ENCODE results near the gene PRAMEF7. TPM values are rescaled to one million over a fixed set of nuclear protein-coding genes. Genes with fewer than 3 reads are reported as not detected.
"Not testable (repeated sequence)": the region's sequence is repeated elsewhere in the genome, so short reads cannot be mapped to it uniquely, and the experiment has no call there.

The PRAMEF7 gene
- total RNA-seq, 1 experiment from 2014 or later = not detected

DNA sequence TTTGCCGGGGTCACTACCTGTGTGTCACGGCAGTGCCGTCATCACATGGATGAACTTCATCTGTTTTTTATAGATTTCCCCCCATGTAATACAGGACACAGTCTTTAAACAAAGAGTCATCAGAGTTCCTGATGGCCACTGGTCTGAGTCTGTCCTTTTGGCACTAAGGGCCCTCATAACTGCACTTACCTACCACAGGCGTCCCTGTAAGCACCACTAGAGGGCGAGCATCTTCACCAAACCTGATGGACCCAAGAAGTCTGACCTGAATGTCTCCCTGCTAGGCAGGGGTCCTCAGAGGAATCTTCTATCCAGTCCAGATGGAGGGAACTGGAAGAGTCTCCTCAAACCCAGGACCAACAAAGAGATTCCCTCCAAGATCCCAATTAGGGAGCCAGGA lies 8.0 kb downstream of the PRAMEF7 start:
- H3K4me1 ChIP-seq; H3K36me3 ChIP-seq (ENCODE audit: control insufficient read depth, insufficient read depth, low read length); H3K27me3 ChIP-seq (replicated peaks; ENCODE audit: control insufficient read depth, insufficient read depth, low read length); CTCF ChIA-PET; H3K27ac Mint-ChIP-seq (ENCODE audit: unreplicated experiment); H3K4me3 ChIP-seq (ENCODE audit: low read depth, low read length); BruUV-seq (replicated peaks); intact Hi-C loops (cut with micrococcal nuclease; ENCODE audit: unreplicated experiment); POLR2A ChIA-PET; H3K9me3 ChIP-seq; H3K27me3 Mint-ChIP-seq (ENCODE audit: insufficient read depth, unreplicated experiment); H3K36me3 Mint-ChIP-seq (ENCODE audit: insufficient read depth, unreplicated experiment); DNase-seq; H3K9me3 Mint-ChIP-seq (ENCODE audit: unreplicated experiment); H3K4me1 Mint-ChIP-seq (ENCODE audit: low read depth, unreplicated experiment); H3K4me3 Mint-ChIP-seq (ENCODE audit: unreplicated experiment): not testable (repeated sequence)

DNA sequence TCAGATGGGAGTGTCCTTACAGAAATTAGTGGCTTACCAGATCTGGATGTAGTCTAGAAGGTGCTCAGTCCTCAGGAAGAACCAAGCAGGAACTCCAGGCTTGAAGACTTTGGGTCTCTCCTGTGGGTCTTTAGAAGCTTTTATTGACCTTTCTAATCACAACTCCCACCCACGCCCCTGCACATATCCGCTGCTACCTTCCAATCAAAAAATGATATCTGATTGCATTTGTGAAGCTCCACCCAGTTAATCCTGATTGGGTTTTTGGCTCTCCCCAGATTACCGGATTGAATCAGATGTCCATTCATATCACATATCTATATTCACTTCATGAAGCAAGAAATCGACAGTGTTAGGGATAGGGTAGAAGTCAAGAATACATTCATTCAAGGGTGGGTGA lies 31.1 kb downstream of the PRAMEF7 start, which contains the start of gene PRAMEF6:
Gene PRAMEF6, minus strand, starts transcription at position 101 of the 400 bp plus-strand sequence. CDS start 5,062 bp downstream, outside the sequence.
- H3K27ac Mint-ChIP-seq (ENCODE audit: unreplicated experiment); H3K36me3 ChIP-seq (ENCODE audit: control insufficient read depth, insufficient read depth, low read length): not testable (repeated sequence)

More for the DNA sequence above, 31.1 kb downstream of the PRAMEF7 start, which contains the start of gene PRAMEF6:
- H3K9me3 Mint-ChIP-seq (ENCODE audit: unreplicated experiment); POLR2A ChIA-PET; H3K4me3 ChIP-seq (ENCODE audit: low read depth, low read length); intact Hi-C loops (cut with micrococcal nuclease; ENCODE audit: unreplicated experiment); H3K4me1 ChIP-seq; DNase-seq; CTCF ChIA-PET; H3K27me3 Mint-ChIP-seq (ENCODE audit: insufficient read depth, unreplicated experiment); H3K36me3 Mint-ChIP-seq (ENCODE audit: insufficient read depth, unreplicated experiment); BruUV-seq (replicated peaks); H3K4me3 Mint-ChIP-seq (ENCODE audit: unreplicated experiment); H3K9me3 ChIP-seq; H3K27me3 ChIP-seq (replicated peaks; ENCODE audit: control insufficient read depth, insufficient read depth, low read length); H3K4me1 Mint-ChIP-seq (ENCODE audit: low read depth, unreplicated experiment): not testable (repeated sequence)

Other genes with a start within 250 kb of the PRAMEF7 start
- gene AADACL3, start 200.5 kb upstream of the PRAMEF7 start, total RNA-seq (2022) = not detected in 2 replicates
- gene CFAP107, start 170.4 kb upstream of the PRAMEF7 start, total RNA-seq (2022) = not detected in 2 replicates
- not detected in 2 replicates for gene PRAMEF12, start 142.9 kb upstream of the PRAMEF7 start, total RNA-seq (2022)
- gene PRAMEF1, start 125.2 kb upstream of the PRAMEF7 start, total RNA-seq (2022) = not detected in 2 replicates
- gene PRAMEF11, start 85.2 kb upstream of the PRAMEF7 start, total RNA-seq (2022) = not detected in 2 replicates
- gene HNRNPCL1, start 67.9 kb upstream of the PRAMEF7 start, total RNA-seq (2022) = not detected in 2 replicates
- gene PRAMEF2, start 59.5 kb upstream of the PRAMEF7 start, total RNA-seq (2022) = not detected in 2 replicates
- gene PRAMEF4, start 30.4 kb upstream of the PRAMEF7 start, total RNA-seq (2022) = not detected in 2 replicates
- gene PRAMEF10, start 18.3 kb upstream of the PRAMEF7 start, total RNA-seq (2022) = 1.9 and 2.1 TPM in 2 replicates
- gene PRAMEF6, start 31.0 kb downstream of the PRAMEF7 start, total RNA-seq (2022) = not detected in 2 replicates
- gene PRAMEF27, start 140.0 kb downstream of the PRAMEF7 start, total RNA-seq (2022) = not detected in 2 replicates
- gene HNRNPCL3, start 144.2 kb downstream of the PRAMEF7 start, total RNA-seq (2022) = not detected in 2 replicates
- gene PRAMEF25, start 154.2 kb downstream of the PRAMEF7 start, total RNA-seq (2022) = not detected in 2 replicates
- not detected in 2 replicates for gene HNRNPCL2, start 200.2 kb downstream of the PRAMEF7 start, total RNA-seq (2022)
- gene PRAMEF26, start 239.4 kb downstream of the PRAMEF7 start, total RNA-seq (2022) = not detected in 2 replicates
- gene HNRNPCL4, start 249.0 kb downstream of the PRAMEF7 start, total RNA-seq (2022) = not detected in 2 replicates